SW480 (cell line): ENCODE measurements around the gene NEK5.
"Not testable (repeated sequence)": the region's sequence is repeated elsewhere in the genome, so short reads cannot be mapped to it uniquely, and the experiment has no call there.

Experiments used
- DNase-seq: peaks from one replicate; pipeline ENCODE4 v3.0.0-alpha.2; 2016; ENCODE audit warnings: low spot score

Gene NEK5

GRCh38 chr13:52067237-52067636 is 61.6 kb downstream of the NEK5 start:
- DNase-seq: no peak

GRCh38 chr13:52061587-52061986 is 67.3 kb downstream of the NEK5 start:
- DNase-seq: no peak

- not testable (repeated sequence) for DNase-seq
Observed at GRCh38 chr13:52061064-52061463, 67.8 kb downstream of the NEK5 start.

GRCh38 chr13:52053460-52053859 is 75.4 kb downstream of the NEK5 start:
- DNase-seq: no peak

- DNase-seq: no peak
Observed at GRCh38 chr13:52051400-52051799, 77.5 kb downstream of the NEK5 start.

GRCh38 chr13:52048516-52048915 is 80.4 kb downstream of the NEK5 start:
- DNase-seq: no peak

- DNase-seq: no peak
Observed at GRCh38 chr13:52047463-52047862, 81.4 kb downstream of the NEK5 start.

- DNase-seq: no peak
Observed at GRCh38 chr13:52043675-52044074, 85.2 kb downstream of the NEK5 start.

- DNase-seq: no peak
Observed at GRCh38 chr13:52036037-52036436, 92.8 kb downstream of the NEK5 start.

GRCh38 chr13:52034616-52035226 is 94.2 kb downstream of the NEK5 start:
- DNase-seq: no peak

GRCh38 chr13:52033039-52033438 is 95.8 kb downstream of the NEK5 start:
- no peak for DNase-seq

- not testable (repeated sequence) for DNase-seq
Observed at GRCh38 chr13:52030401-52030800, 98.5 kb downstream of the NEK5 start.

- no peak for DNase-seq
Observed at GRCh38 chr13:52029569-52029968, 99.3 kb downstream of the NEK5 start.

GRCh38 chr13:52027832-52028231 is 101.0 kb downstream of the NEK5 start:
- DNase-seq: no peak

GRCh38 chr13:52026246-52026626 is 102.6 kb downstream of the NEK5 start:
- no peak for DNase-seq

GRCh38 chr13:52025475-52026245 is 103.2 kb downstream of the NEK5 start:
- no peak for DNase-seq

GRCh38 chr13:52024481-52024880 is 104.4 kb downstream of the NEK5 start, which contains the start of gene UTP14C:
Gene UTP14C (plus strand): TSS chr13:52024691. CDS start chr13:52028805, 4,114 bp downstream.
- DNase-seq: no peak

- no peak for DNase-seq
Observed at GRCh38 chr13:52022356-52022755, 106.5 kb downstream of the NEK5 start.

GRCh38 chr13:52020191-52020590 is 108.7 kb downstream of the NEK5 start:
- DNase-seq: no peak

GRCh38 chr13:52016296-52016695 is 112.6 kb downstream of the NEK5 start:
- DNase-seq: no peak

- peak; percentile 4 for DNase-seq
Observed at GRCh38 chr13:52012512-52012836, 116.4 kb downstream of the NEK5 start.

GRCh38 chr13:52011632-52012511 is 117.0 kb downstream of the NEK5 start, which contains the start of gene ALG11:
Gene ALG11 (plus strand): TSS chr13:52012398. CDS start chr13:52012419, 21 bp downstream.
- peak; percentile 98 for DNase-seq
